A673 (cell line): ENCODE results near the gene MPV17. TPM values are rescaled to one million over a fixed set of nuclear protein-coding genes. Genes with fewer than 3 reads are reported as not detected.

Source experiments
- BruUV-seq: library from RNA; stranded (reverse); fragments of 400-500 nt; replicated peaks from 2 replicates; lab custom pipeline; 2021; lab: Mats Ljungman, UMichigan
- CTCF ChIA-PET: fragments of 300-600 bp; sonication (Branson Sonifier 250); formaldehyde crosslinking; loops from one replicate; lab custom pipeline; 2022; ENCODE audit warnings: antibody characterized with exemption; lab: Charles Lee
- POLR2A ChIA-PET: fragments of 300-600 bp; sonication (Branson Sonifier 250); formaldehyde crosslinking; loops from one replicate; lab custom pipeline; 2022; ENCODE audit warnings: antibody characterized with exemption; ENCODE audit not compliant: low non-redundant PET; lab: Charles Lee
- DNase-seq: peaks from one replicate; pipeline ENCODE4 v3.0.0-alpha.2; 2015; ENCODE audit warnings: low spot score
- H3K27ac ChIP-seq: fragments of 200-600 bp; sonication (generic); 2 replicates; pipeline ENCODE4 v1.5.1; 2016; ENCODE audit warnings: mixed run types, low read depth, mild to moderate bottlenecking, mixed read lengths, antibody characterized with exemption, low read length; ENCODE audit not compliant: poor library complexity, severe bottlenecking
- H3K27me3 ChIP-seq: fragments of 200-600 bp; sonication (generic); replicated peaks from 2 replicates; pipeline ENCODE4 v1.6.1; 2017; ENCODE audit warnings: mixed run types, low read depth, mild to moderate bottlenecking, mixed read lengths, antibody characterized with exemption, low read length; ENCODE audit not compliant: insufficient read depth, poor library complexity
- H3K36me3 ChIP-seq: fragments of 200-600 bp; sonication (generic); 2 replicates; pipeline ENCODE4 v1.6.1; 2016; ENCODE audit warnings: mixed run types, mild to moderate bottlenecking, mixed read lengths, antibody characterized with exemption, low read length; ENCODE audit not compliant: insufficient read depth, poor library complexity, severe bottlenecking
- H3K4me1 ChIP-seq: fragments of 200-600 bp; sonication (generic); 2 replicates; pipeline ENCODE4 v1.6.1; 2017; ENCODE audit warnings: mixed run types, mild to moderate bottlenecking, mixed read lengths, antibody characterized with exemption, low read length; ENCODE audit not compliant: insufficient read depth, poor library complexity, severe bottlenecking
- H3K4me3 ChIP-seq: fragments of 200-600 bp; sonication (generic); 2 replicates; pipeline ENCODE4 v1.5.1; 2016; ENCODE audit warnings: low read depth, mixed run types, mild to moderate bottlenecking, mixed read lengths, low read length; ENCODE audit not compliant: poor library complexity, severe bottlenecking
- H3K9me3 ChIP-seq: fragments of 200-600 bp; sonication (generic); 2 replicates; pipeline ENCODE4 v1.6.1; 2016; ENCODE audit warnings: mixed run types, low read depth, mild to moderate bottlenecking, mixed read lengths, antibody characterized with exemption, low read length; ENCODE audit not compliant: poor library complexity, severe bottlenecking
- EZH2 ChIP-seq: fragments of 200-600 bp; sonication (generic); IDR thresholded peaks from 2 replicates; pipeline ENCODE4 v1.6.1; 2017; ENCODE audit warnings: borderline replicate concordance, low read depth, mild to moderate bottlenecking, mixed read lengths, antibody characterized with exemption, low read length; ENCODE audit not compliant: poor library complexity, severe bottlenecking
- intact Hi-C: fragments of 100-400 bp; cut with micrococcal nuclease; formaldehyde crosslinking; loops from one replicate; pipeline ENCODE4 v1.10.0; 2022; ENCODE audit not compliant: unreplicated experiment
- total RNA-seq: library from RNA; stranded (reverse); gene quantifications from 2 replicates; pipeline ENCODE4 v1.2.3, GENCODE V29; 2021
- TF ChIP-seq, protein P1 (sequence below): fragments of 300-800, 200-600 bp; sonication (generic); conservative IDR thresholded peaks from 2 replicates; pipeline ENCODE4 v1.5.1; 2017; ENCODE audit warnings: low read depth, mild to moderate bottlenecking, antibody characterized with exemption, low read length, moderate library complexity, mixed read lengths

MPV17 gene
- total RNA-seq, 1 experiment from 2014 or later = 66.3 TPM

DNA sequence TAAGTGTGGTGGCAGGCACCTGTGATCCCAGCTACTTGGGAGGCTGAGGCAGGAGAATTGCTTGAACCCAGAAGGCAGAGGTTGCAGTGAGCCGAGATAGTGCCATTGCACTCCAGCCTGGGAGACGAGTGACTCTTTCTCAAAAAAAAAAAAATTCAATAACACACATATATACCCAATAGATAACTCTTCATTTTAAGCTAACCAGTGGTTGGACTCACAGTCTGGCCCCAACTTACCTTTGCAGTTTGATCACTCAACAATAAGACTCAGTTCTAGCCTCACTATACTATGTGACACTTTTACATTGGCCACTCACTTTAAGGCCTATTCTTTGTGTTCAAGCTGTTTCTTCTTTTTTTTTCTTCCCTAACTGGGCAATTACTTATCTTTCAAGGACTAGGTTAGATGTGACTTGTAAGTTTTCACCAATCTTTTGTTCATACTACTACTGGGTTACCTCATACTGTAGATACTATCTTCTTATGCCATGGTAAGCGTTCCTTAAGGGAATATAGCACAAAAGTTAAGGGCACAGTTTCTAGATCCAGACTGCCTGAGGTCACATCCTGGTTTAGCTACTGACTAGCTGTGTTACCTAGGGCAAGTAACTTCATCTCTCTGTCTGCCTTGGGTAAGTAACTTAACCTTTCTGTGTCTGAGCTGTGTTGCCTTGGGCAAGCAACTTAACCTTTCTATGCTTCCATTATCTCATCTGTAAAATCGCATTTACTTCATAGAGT, 40.0 kb upstream of the MPV17 start:
- Histone ChIP-seq H3K36me3 (peaks cover 41% of the 10 kb centered on the region), H3K27me3 (no peaks in the 10 kb centered on the region), H3K9me3 (no peaks in the 10 kb centered on the region), H3K27ac (no peak overlapping the region), H3K4me3 (no peak overlapping the region), H3K4me1 (no peaks in the 10 kb centered on the region)
- CTCF ChIA-PET = no interaction called here
- no TSS peak for BruUV-seq
- DNase-seq = no peak
- POLR2A ChIA-PET = no interaction called here
- TF ChIP-seq, protein P1, sequence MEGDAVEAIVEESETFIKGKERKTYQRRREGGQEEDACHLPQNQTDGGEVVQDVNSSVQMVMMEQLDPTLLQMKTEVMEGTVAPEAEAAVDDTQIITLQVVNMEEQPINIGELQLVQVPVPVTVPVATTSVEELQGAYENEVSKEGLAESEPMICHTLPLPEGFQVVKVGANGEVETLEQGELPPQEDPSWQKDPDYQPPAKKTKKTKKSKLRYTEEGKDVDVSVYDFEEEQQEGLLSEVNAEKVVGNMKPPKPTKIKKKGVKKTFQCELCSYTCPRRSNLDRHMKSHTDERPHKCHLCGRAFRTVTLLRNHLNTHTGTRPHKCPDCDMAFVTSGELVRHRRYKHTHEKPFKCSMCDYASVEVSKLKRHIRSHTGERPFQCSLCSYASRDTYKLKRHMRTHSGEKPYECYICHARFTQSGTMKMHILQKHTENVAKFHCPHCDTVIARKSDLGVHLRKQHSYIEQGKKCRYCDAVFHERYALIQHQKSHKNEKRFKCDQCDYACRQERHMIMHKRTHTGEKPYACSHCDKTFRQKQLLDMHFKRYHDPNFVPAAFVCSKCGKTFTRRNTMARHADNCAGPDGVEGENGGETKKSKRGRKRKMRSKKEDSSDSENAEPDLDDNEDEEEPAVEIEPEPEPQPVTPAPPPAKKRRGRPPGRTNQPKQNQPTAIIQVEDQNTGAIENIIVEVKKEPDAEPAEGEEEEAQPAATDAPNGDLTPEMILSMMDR = no peak
- TF ChIP-seq EZH2 = no peak
- intact Hi-C loops = no loop called here

DNA sequence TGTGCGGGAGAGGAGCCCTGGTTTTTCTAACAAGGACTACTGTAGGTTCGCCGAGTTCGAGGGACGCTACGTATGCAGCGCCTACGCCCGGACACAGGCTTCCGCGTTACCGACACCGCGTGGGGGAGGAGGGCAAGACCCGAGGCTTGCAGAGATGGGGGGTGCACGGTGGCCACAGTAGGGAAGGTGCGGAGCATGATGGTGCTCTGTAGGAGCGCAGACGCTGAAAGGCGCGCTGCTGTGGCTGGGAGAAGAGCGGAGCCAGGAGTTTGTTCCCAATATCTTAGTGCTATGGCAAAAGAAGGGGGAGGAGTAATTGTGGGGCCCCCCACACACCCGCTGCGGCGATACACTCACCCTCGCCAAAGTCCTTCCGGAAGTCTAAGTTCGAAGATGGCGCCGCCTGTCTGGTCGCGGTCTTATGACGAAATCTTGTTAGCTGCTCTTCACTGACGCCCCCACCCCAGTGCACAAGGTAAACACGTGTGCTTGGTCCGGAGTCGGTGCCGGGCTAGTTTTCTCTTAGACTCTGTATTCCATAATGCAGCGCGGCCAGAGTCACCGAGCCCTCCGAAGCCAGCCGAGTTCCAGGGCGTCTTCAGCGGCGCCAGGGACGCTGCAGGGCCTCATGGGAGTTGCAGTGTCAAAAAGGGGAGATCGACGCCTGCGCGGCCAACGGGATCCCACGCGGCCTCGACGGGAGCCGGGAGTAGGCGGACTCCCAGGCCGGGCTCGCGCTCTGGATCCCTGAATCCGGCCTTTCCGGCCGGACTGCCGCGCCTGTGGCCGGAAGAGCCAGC, 33.7 kb upstream of the MPV17 start, which contains the start of gene GTF3C2:
GTF3C2 (minus strand) TSS at position 383 of the 800 bp plus-strand sequence. CDS start 13,210 bp downstream, outside the sequence.
- peak within 1 kb of the TSS; percentile 77 for H3K4me3 ChIP-seq
- TF ChIP-seq, protein P1 = no peak
- BruUV-seq = TSS peak; percentile 58
- intact Hi-C loops = loop anchor here (1.0 kb wide), 1 partner anchor 14 kb away; the partner anchor contains the start of genes EIF2B4 and SNX17
- POLR2A ChIA-PET = interaction anchor here (0.6 to 1.2 kb wide), 4 partner anchors 13 to 74 kb away, joined by 3 to 9 read pairs (median 4); no protein-coding TSS in a partner anchor
- no peaks in the 10 kb centered on the region for H3K27me3 ChIP-seq
- peak within 1 kb of the TSS; percentile 88 for H3K27ac ChIP-seq
- H3K4me1 ChIP-seq = peaks cover 3% of the 10 kb centered on the region
- peak; percentile 99 for DNase-seq
- peaks cover 2% of the 10 kb centered on the region for H3K36me3 ChIP-seq
- no peaks in the 10 kb centered on the region for H3K9me3 ChIP-seq
- CTCF ChIA-PET = interaction anchor here (1.5 kb wide), 1 partner anchor 13 kb away, joined by 4 read pairs; no protein-coding TSS in a partner anchor

DNA sequence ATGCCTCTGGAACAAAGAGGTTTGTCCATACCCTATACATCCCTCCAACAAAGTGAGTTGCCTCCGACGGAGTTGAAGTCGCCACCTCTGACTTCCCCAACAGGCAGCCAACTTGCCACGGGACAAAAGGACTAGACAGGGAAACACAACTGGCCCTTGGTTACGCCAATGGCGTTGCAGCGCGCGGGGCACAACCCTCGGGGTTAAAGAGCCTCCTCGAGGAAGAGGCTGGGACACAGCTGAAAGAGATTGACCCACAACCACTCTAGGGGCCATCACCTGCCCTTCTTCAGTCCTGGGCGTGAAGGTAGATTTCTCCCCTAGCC, 33.1 kb upstream of the MPV17 start:
- Histone ChIP-seq H3K36me3 (peaks cover 2% of the 10 kb centered on the region), H3K27ac (peak overlapping the region; percentile 88), H3K4me1 (peaks cover 3% of the 10 kb centered on the region), H3K27me3 (no peaks in the 10 kb centered on the region), H3K4me3 (peak overlapping the region; percentile 77), H3K9me3 (no peaks in the 10 kb centered on the region)
- no TSS peak for BruUV-seq
- ChIA-PET CTCF (interaction anchor here (1.5 kb wide), 1 partner anchor 13 kb away, joined by 4 read pairs; no protein-coding TSS in a partner anchor), POLR2A (interaction anchor here (0.6 kb wide), 1 partner anchor 23 kb away, joined by 4 read pairs; no protein-coding TSS in a partner anchor)
- intact Hi-C loops = loop anchor here (1.0 kb wide), 1 partner anchor 14 kb away; the partner anchor contains the start of genes EIF2B4 and SNX17
- no peak for TF ChIP-seq EZH2
- TF ChIP-seq, protein P1 = no peak
- DNase-seq = peak; percentile 42
